ENCODE data around the gene YIPF7. TPM values are rescaled to one million over a fixed set of nuclear protein-coding genes. Genes with fewer than 3 reads are reported as not detected.

YIPF7 gene
- total RNA-seq, 1 donor from 2014 or later: not detected

- Mint-ChIP-seq H3K36me3 (no peaks in the 10 kb centered on the region), H3K27ac (no peak overlapping the region), H3K4me1 (ENCODE audit: unreplicated experiment) (no peaks in the 10 kb centered on the region), H3K9me3 (no peaks in the 10 kb centered on the region), H3K27me3 (peaks cover 22% of the 10 kb centered on the region), H3K4me3 (no peak overlapping the region)
- DNase-seq (ENCODE audit: extremely low spot score, unreplicated experiment): no peak
- TF ChIP-seq CTCF (conservative IDR thresholded peaks at IDR 0.05): no peak
These were observed 577 bp upstream of the YIPF7 start for GRCh38 chr4:44652002-44652401.

GRCh38 chr4:44646151-44646550, 5.3 kb downstream of the YIPF7 start:
- Mint-ChIP-seq H3K4me1 (ENCODE audit: unreplicated experiment) (no peaks in the 10 kb centered on the region), H3K36me3 (no peaks in the 10 kb centered on the region), H3K4me3 (no peak overlapping the region), H3K9me3 (no peaks in the 10 kb centered on the region), H3K27me3 (peaks cover 3% of the 10 kb centered on the region), H3K27ac (no peak overlapping the region)
- no peak for DNase-seq (ENCODE audit: extremely low spot score, unreplicated experiment)
- TF ChIP-seq CTCF (conservative IDR thresholded peaks at IDR 0.05): no peak

- no peaks in the 10 kb centered on the region for H3K4me1 Mint-ChIP-seq (ENCODE audit: unreplicated experiment)
- no peaks in the 10 kb centered on the region for H3K9me3 Mint-ChIP-seq
- no peak overlapping the region for H3K4me3 Mint-ChIP-seq
- no peak for TF ChIP-seq CTCF (conservative IDR thresholded peaks at IDR 0.05)
- H3K27ac Mint-ChIP-seq: no peak overlapping the region
- no peak for DNase-seq (ENCODE audit: extremely low spot score, unreplicated experiment)
- peaks cover 5% of the 10 kb centered on the region for H3K27me3 Mint-ChIP-seq
- no peaks in the 10 kb centered on the region for H3K36me3 Mint-ChIP-seq
These were observed 13.3 kb downstream of the YIPF7 start for GRCh38 chr4:44638091-44638490.

GRCh38 chr4:44632733-44633132, 18.7 kb downstream of the YIPF7 start:
- no peaks in the 10 kb centered on the region for H3K36me3 Mint-ChIP-seq
- no peak overlapping the region for H3K27ac Mint-ChIP-seq
- TF ChIP-seq CTCF (conservative IDR thresholded peaks at IDR 0.05): no peak
- DNase-seq (ENCODE audit: extremely low spot score, unreplicated experiment): no peak
- H3K4me3 Mint-ChIP-seq: no peak overlapping the region
- H3K4me1 Mint-ChIP-seq (ENCODE audit: unreplicated experiment): no peaks in the 10 kb centered on the region
- no peaks in the 10 kb centered on the region for H3K9me3 Mint-ChIP-seq
- peaks cover 5% of the 10 kb centered on the region for H3K27me3 Mint-ChIP-seq

- no peaks in the 10 kb centered on the region for H3K9me3 Mint-ChIP-seq
- no peaks in the 10 kb centered on the region for H3K36me3 Mint-ChIP-seq
- no peak overlapping the region for H3K4me3 Mint-ChIP-seq
- peaks cover 5% of the 10 kb centered on the region for H3K27me3 Mint-ChIP-seq
- H3K27ac Mint-ChIP-seq: no peak overlapping the region
- DNase-seq (ENCODE audit: extremely low spot score, unreplicated experiment): no peak
- TF ChIP-seq CTCF (conservative IDR thresholded peaks at IDR 0.05): peak; percentile 50
- H3K4me1 Mint-ChIP-seq (ENCODE audit: unreplicated experiment): no peaks in the 10 kb centered on the region
These were observed 19.3 kb downstream of the YIPF7 start for GRCh38 chr4:44632089-44632488.

GRCh38 chr4:44629280-44629866, 22.1 kb downstream of the YIPF7 start:
- Mint-ChIP-seq H3K9me3 (no peaks in the 10 kb centered on the region), H3K4me1 (ENCODE audit: unreplicated experiment) (no peaks in the 10 kb centered on the region), H3K4me3 (no peak overlapping the region), H3K27ac (no peak overlapping the region), H3K27me3 (no peaks in the 10 kb centered on the region), H3K36me3 (no peaks in the 10 kb centered on the region)
- no peak for DNase-seq (ENCODE audit: extremely low spot score, unreplicated experiment)
- TF ChIP-seq CTCF (conservative IDR thresholded peaks at IDR 0.05): peak; percentile 86
